Neutrophil (primary cell): Measurements from ENCODE around the gene QRICH1.

Experiments
- H3K27ac ChIP-seq: fragments of 200-600 bp; sonication (generic); 2 replicates; pipeline ENCODE4 v1.5.1; 2016; ENCODE audit warnings: mild to moderate bottlenecking, moderate library complexity
- H3K27me3 ChIP-seq: fragments of 200-600 bp; sonication (generic); 2 replicates; pipeline ENCODE4 v1.6.0; 2016; ENCODE audit warnings: mild to moderate bottlenecking
- H3K36me3 ChIP-seq: fragments of 200-600 bp; sonication (generic); 2 replicates; pipeline ENCODE4 v1.5.1; 2017
- H3K4me1 ChIP-seq, 2 experiments: fragments of 200-600 bp in 1 of 2; sonication (generic) in 1 of 2; 1 replicate in 1 of 2; 2 replicates in 1 of 2; pipeline versions ENCODE4 v1.5.1 to v1.6.1; 2013 to 2016; ENCODE audit warnings: low read depth in 1 of 2, low read length in 1 of 2, mild to moderate bottlenecking in 1 of 2, moderate library complexity in 1 of 2; ENCODE audit not compliant: control insufficient read depth in 1 of 2, insufficient read depth in 1 of 2
- H3K4me3 ChIP-seq, 2 experiments: fragments of 200-600 bp in 1 of 2; sonication (generic) in 1 of 2; 1 replicate in 1 of 2; 2 replicates in 1 of 2; pipeline ENCODE4 v1.5.1; 2013 to 2016; ENCODE audit warnings: low read depth in 1 of 2, low read length in 1 of 2, mild to moderate bottlenecking in 1 of 2, moderate library complexity in 1 of 2
- H3K9me3 ChIP-seq: fragments of 200-600 bp; sonication (generic); 2 replicates; pipeline ENCODE4 v1.5.1; 2016
- CTCF ChIP-seq: fragments of 200-600 bp; sonication (generic); IDR thresholded peaks from 2 replicates; pipeline ENCODE4 v1.5.1; 2016; ENCODE audit warnings: antibody characterized with exemption

QRICH1 gene

GRCh38 chr3:49119036-49119435 is 25.2 kb upstream of the QRICH1 start:
- Histone ChIP-seq H3K4me3 (no peak overlapping the region), H3K27ac (peak overlapping the region; percentile 96), H3K9me3 (no peaks in the 10 kb centered on the region), H3K27me3 (no peaks in the 10 kb centered on the region), H3K4me1 (peaks cover 13 to 25% of the 10 kb centered on the region in 2 experiments), H3K36me3 (peaks cover 51% of the 10 kb centered on the region)
- no peak for TF ChIP-seq CTCF

- Histone ChIP-seq H3K27ac (no peak overlapping the region), H3K27me3 (no peaks in the 10 kb centered on the region), H3K4me3 (no peak overlapping the region), H3K36me3 (peaks cover 100% of the 10 kb centered on the region), H3K4me1 (no peaks in the 10 kb centered on the region), H3K9me3 (no peaks in the 10 kb centered on the region)
- no peak for TF ChIP-seq CTCF
Observed at GRCh38 chr3:49112262-49112661, 18.4 kb upstream of the QRICH1 start.

- Histone ChIP-seq H3K9me3 (no peaks in the 10 kb centered on the region), H3K4me3 (no peak overlapping the region), H3K27me3 (no peaks in the 10 kb centered on the region), H3K27ac (no peak overlapping the region), H3K36me3 (peaks cover 98% of the 10 kb centered on the region), H3K4me1 (no peaks in the 10 kb centered on the region)
- no peak for TF ChIP-seq CTCF
Observed at GRCh38 chr3:49111347-49111746, 17.5 kb upstream of the QRICH1 start.

GRCh38 chr3:49110780-49111179 is 16.9 kb upstream of the QRICH1 start:
- Histone ChIP-seq H3K27ac (no peak overlapping the region), H3K36me3 (peaks cover 95% of the 10 kb centered on the region), H3K4me1 (no peaks in the 10 kb centered on the region), H3K9me3 (no peaks in the 10 kb centered on the region), H3K4me3 (no peak overlapping the region), H3K27me3 (no peaks in the 10 kb centered on the region)
- TF ChIP-seq CTCF: no peak

- Histone ChIP-seq H3K4me3 (no peak overlapping the region), H3K27ac (no peak overlapping the region), H3K36me3 (peaks cover 71% of the 10 kb centered on the region), H3K4me1 (peaks cover 18% of the 10 kb centered on the region in 2 experiments), H3K9me3 (no peaks in the 10 kb centered on the region), H3K27me3 (no peaks in the 10 kb centered on the region)
- TF ChIP-seq CTCF: no peak
Observed at GRCh38 chr3:49108346-49108745, 14.5 kb upstream of the QRICH1 start.
